ENCODE data around the gene TERB1.

GRCh38 chr16:66802159-66802558 is 775 bp upstream of the TERB1 start:
- no peak for TF ChIP-seq CTCF (CRISPR knock-in tag; IDR thresholded peaks at IDR 0.05)
- no peak for TF ChIP-seq RFX5 (IDR thresholded peaks at IDR 0.05; ENCODE audit: low read depth, low read length)
- no peak for TF ChIP-seq MAX (IDR thresholded peaks at IDR 0.05)
- no peak for TF ChIP-seq ZNF281 (CRISPR knock-in tag; IDR thresholded peaks at IDR 0.05; ENCODE audit: borderline replicate concordance)
- no peak for TF ChIP-seq POLR2A (IDR thresholded peaks at IDR 0.05; ENCODE audit: insufficient read depth in 1 of 2, low read depth in 2 of 2, low read length in 2 of 2)
- TF ChIP-seq ZNF207 (IDR thresholded peaks at IDR 0.05; ENCODE audit: borderline replicate concordance): no peak
- TF ChIP-seq ATF3 (CRISPR knock-in tag; IDR thresholded peaks at IDR 0.05): no peak
- TF ChIP-seq E2F1 (CRISPR knock-in tag; IDR thresholded peaks at IDR 0.05): no peak
- no peak for TF ChIP-seq ZKSCAN8 (CRISPR knock-in tag; IDR thresholded peaks at IDR 0.05; ENCODE audit: borderline replicate concordance)
- no peak for TF ChIP-seq ZNF597 (CRISPR knock-in tag; IDR thresholded peaks at IDR 0.05)
- TF ChIP-seq POLR2AphosphoS5 (IDR thresholded peaks at IDR 0.05; ENCODE audit: low read depth, low read length): no peak
- no peak for TF ChIP-seq HMGA1 (CRISPR knock-in tag; conservative IDR thresholded peaks at IDR 0.05)
- TF ChIP-seq MYNN (CRISPR knock-in tag; IDR thresholded peaks at IDR 0.05; ENCODE audit: low read depth): no peak
